GM23338 (cell line): Measurements from ENCODE around the gene APOBEC2. TPM values are rescaled to one million over a fixed set of nuclear protein-coding genes. Genes with fewer than 3 reads are reported as not detected.

Experiments used
- ATAC-seq: fragments of 200-7000 bp; cut with Tn5 transposase; 3 replicates; pipeline ENCODE4 v1.9.1; 2020
- DNase-seq: peaks from one replicate; pipeline ENCODE4 v3.0.0-alpha.2; 2015; ENCODE audit warnings: low spot score
- H2AFZ ChIP-seq: fragments of 200-600 bp; sonication (generic); 2 replicates; pipeline ENCODE4 v1.8.0; 2016; ENCODE audit warnings: antibody characterized with exemption, mild to moderate bottlenecking, moderate library complexity
- H3F3A ChIP-seq: fragments of 200-600 bp; sonication (generic); replicated peaks from 2 replicates; pipeline ENCODE4 v1.8.0; 2017; ENCODE audit warnings: antibody characterized with exemption, mixed run types, low read depth
- H3K27ac ChIP-seq: fragments of 200-600 bp; sonication (generic); 2 replicates; pipeline ENCODE4 v1.6.1; 2016; ENCODE audit warnings: low read depth
- H3K27me3 ChIP-seq: fragments of 200-600 bp; sonication (generic); 2 replicates; pipeline ENCODE4 v1.8.0; 2016; ENCODE audit warnings: mild to moderate bottlenecking, mixed run types, moderate library complexity; ENCODE audit not compliant: insufficient read depth
- H3K36me3 ChIP-seq: fragments of 200-600 bp; sonication (generic); 2 replicates; pipeline ENCODE4 v1.8.0; 2016; ENCODE audit warnings: mild to moderate bottlenecking; ENCODE audit not compliant: insufficient read depth
- H3K4me1 ChIP-seq: fragments of 200-600 bp; sonication (generic); 2 replicates; pipeline ENCODE4 v1.8.0; 2016; ENCODE audit warnings: mild to moderate bottlenecking, moderate library complexity; ENCODE audit not compliant: insufficient read depth
- H3K4me2 ChIP-seq: fragments of 200-600 bp; sonication (generic); 2 replicates; pipeline ENCODE4 v1.7.1; 2017; ENCODE audit warnings: mixed run types
- H3K4me3 ChIP-seq: fragments of 200-600 bp; sonication (generic); 2 replicates; pipeline ENCODE4 v1.6.1; 2016; ENCODE audit warnings: mixed run types
- H3K79me2 ChIP-seq: fragments of 200-600 bp; sonication (generic); replicated peaks from 2 replicates; pipeline ENCODE4 v1.8.0; 2017; ENCODE audit warnings: mild to moderate bottlenecking; ENCODE audit not compliant: insufficient read depth
- H3K9me2 ChIP-seq: fragments of 200-600 bp; sonication (generic); 2 replicates; pipeline ENCODE4 v1.8.0; 2017; ENCODE audit not compliant: insufficient read depth
- H4K20me1 ChIP-seq: fragments of 200-600 bp; sonication (generic); replicated peaks from 2 replicates; pipeline ENCODE4 v1.8.0; 2017; ENCODE audit warnings: mild to moderate bottlenecking; ENCODE audit not compliant: insufficient read depth
- H3K27ac Mint-ChIP-seq: 2 replicates; pipeline ENCODE4 v1.8.0; 2020; ENCODE audit warnings: inconsistent platforms, mild to moderate bottlenecking, moderate library complexity, mixed read lengths
- H3K27me3 Mint-ChIP-seq: 3 replicates; pipeline ENCODE4 v1.8.0; 2022; ENCODE audit warnings: low read depth, mild to moderate bottlenecking, moderate library complexity, mixed read lengths, inconsistent platforms; ENCODE audit not compliant: insufficient read depth, poor library complexity
- H3K36me3 Mint-ChIP-seq: 3 replicates; pipeline ENCODE4 v1.8.0; 2021; ENCODE audit warnings: low read depth, mild to moderate bottlenecking, inconsistent platforms, moderate library complexity, mixed read lengths
- H3K4me1 Mint-ChIP-seq: 3 replicates; pipeline ENCODE4 v1.8.0; 2020; ENCODE audit warnings: mild to moderate bottlenecking, inconsistent platforms, mixed read lengths
- H3K4me3 Mint-ChIP-seq: 3 replicates; pipeline ENCODE4 v1.8.0; 2021; ENCODE audit warnings: moderate library complexity, mild to moderate bottlenecking, inconsistent platforms, mixed read lengths
- H3K9me3 Mint-ChIP-seq: 3 replicates; pipeline ENCODE4 v1.8.0; 2020; ENCODE audit warnings: moderate library complexity, mild to moderate bottlenecking, inconsistent platforms, mixed read lengths
- CTCF ChIP-seq, 2 experiments: fragments of 200-600 bp in 1 of 2; sonication (generic) in 1 of 2; conservative IDR thresholded peaks; 2 replicates each; pipeline versions ENCODE4 v1.5.1 to v1.6.1; 2016 to 2017; ENCODE audit warnings: antibody characterized with exemption in 2 of 2, low read depth in 2 of 2, mild to moderate bottlenecking in 2 of 2, moderate library complexity in 1 of 2
- EZH2phosphoT487 ChIP-seq: fragments of 200-600 bp; sonication (generic); IDR thresholded peaks from one replicate; pipeline ENCODE4 v1.8.1; 2018; ENCODE audit warnings: antibody characterized with exemption; ENCODE audit not compliant: unreplicated experiment
- ZNF462 ChIP-seq: fragments of 250-450 bp; sonication (Bioruptor Pico); IDR thresholded peaks from 2 replicates; pipeline ENCODE4 v1.5.0; 2020; ENCODE audit warnings: mild to moderate bottlenecking, moderate library complexity
- polyA plus RNA-seq: library from polyadenylated mRNA; unstranded; fragments of >200 nt; fragmentation: Nextera tagmentation; extraction: Ambion mirVana; gene quantifications from 2 replicates; pipeline ENCODE4 v1.2.1, GENCODE V29; 2016
- total RNA-seq: library from RNA; depleted of rRNA; stranded (reverse); fragments of >200 nt; shearing (Covaris generic); gene quantifications from 2 replicates; pipeline ENCODE4 v1.2.3, GENCODE V29; 2014

Gene APOBEC2
- total and polyA plus RNA-seq, 2 experiments from 2014 or later: 2.4 TPM; not detected in 1

- no peak overlapping the region for H2AFZ ChIP-seq
- no peaks in the 10 kb centered on the region for H4K20me1 ChIP-seq
- no peaks in the 10 kb centered on the region; the same call in 1 of the 2 replicates for H3K36me3 ChIP-seq
- no peak overlapping the region for H3K27ac ChIP-seq
- TF ChIP-seq CTCF (conservative IDR thresholded peaks at IDR 0.05; ENCODE audit: low read depth in 2 of 2) (no peak), ZNF462 (CRISPR knock-in tag) (no peak), EZH2phosphoT487 (no peak)
- H3K9me2 ChIP-seq: no peaks in the 10 kb centered on the region
- no peaks in the 10 kb centered on the region for H3K27me3 ChIP-seq
- no peaks in the 10 kb centered on the region; the same call in 1 of the 2 replicates for H3K4me1 ChIP-seq
- no peaks in the 10 kb centered on the region for H3K79me2 ChIP-seq
- H3K27me3 Mint-ChIP-seq: peaks cover 5% of the 10 kb centered on the region
- no peak for DNase-seq
- peaks cover 13% of the 10 kb centered on the region for H3K4me1 Mint-ChIP-seq
- H3K36me3 Mint-ChIP-seq: no peaks in the 10 kb centered on the region
- no peaks in the 10 kb centered on the region for H3F3A ChIP-seq
- ATAC-seq: no peak
- H3K27ac Mint-ChIP-seq: no peak overlapping the region
- no peak overlapping the region for H3K4me2 ChIP-seq
- no peak overlapping the region for H3K4me3 ChIP-seq
- no peaks in the 10 kb centered on the region for H3K9me3 Mint-ChIP-seq
- no peak overlapping the region for H3K4me3 Mint-ChIP-seq
These were observed 12.7 kb upstream of the APOBEC2 start for GRCh38 chr6:41040101-41040939.
